Effector memory CD8-positive, alpha-beta T cell (primary cell): Measurements from ENCODE around the gene ADAT3.

Experiments used
- ATAC-seq: fragments of 150-1000 bp; cut with Tn5 transposase; replicated peaks from 2 replicates; pipeline ENCODE4 v1.10.0; 2021; ENCODE audit warnings: mild to moderate bottlenecking, moderate library complexity
- DNase-seq, 3 experiments: peaks; one replicate each; pipeline ENCODE4 v3.0.0; 2021
- H3K27ac Mint-ChIP-seq, 2 donors: one replicate each; pipeline ENCODE4 v1.8.0; 2022; ENCODE audit warnings: mild to moderate bottlenecking in 2 of 2, mixed read lengths in 2 of 2, moderate library complexity in 2 of 2
- H3K27me3 Mint-ChIP-seq, 2 donors: one replicate each; pipeline ENCODE4 v1.8.0; 2022; ENCODE audit warnings: mixed read lengths in 2 of 2
- H3K36me3 Mint-ChIP-seq: one replicate; pipeline ENCODE4 v1.8.0; 2022; ENCODE audit warnings: mild to moderate bottlenecking, moderate library complexity, mixed read lengths; ENCODE audit not compliant: insufficient read depth
- H3K4me1 Mint-ChIP-seq, 2 donors: one replicate each; pipeline ENCODE4 v1.8.0; 2022; ENCODE audit warnings: low read depth in 2 of 2, mixed read lengths in 2 of 2
- H3K4me3 Mint-ChIP-seq, 2 donors: one replicate each; pipeline ENCODE4 v1.8.0; 2022; ENCODE audit warnings: mild to moderate bottlenecking in 2 of 2, mixed read lengths in 2 of 2, moderate library complexity in 2 of 2
- H3K9me3 Mint-ChIP-seq, 2 donors: one replicate each; pipeline ENCODE4 v1.8.0; 2022; ENCODE audit warnings: mixed read lengths in 2 of 2

The ADAT3 gene

DNA sequence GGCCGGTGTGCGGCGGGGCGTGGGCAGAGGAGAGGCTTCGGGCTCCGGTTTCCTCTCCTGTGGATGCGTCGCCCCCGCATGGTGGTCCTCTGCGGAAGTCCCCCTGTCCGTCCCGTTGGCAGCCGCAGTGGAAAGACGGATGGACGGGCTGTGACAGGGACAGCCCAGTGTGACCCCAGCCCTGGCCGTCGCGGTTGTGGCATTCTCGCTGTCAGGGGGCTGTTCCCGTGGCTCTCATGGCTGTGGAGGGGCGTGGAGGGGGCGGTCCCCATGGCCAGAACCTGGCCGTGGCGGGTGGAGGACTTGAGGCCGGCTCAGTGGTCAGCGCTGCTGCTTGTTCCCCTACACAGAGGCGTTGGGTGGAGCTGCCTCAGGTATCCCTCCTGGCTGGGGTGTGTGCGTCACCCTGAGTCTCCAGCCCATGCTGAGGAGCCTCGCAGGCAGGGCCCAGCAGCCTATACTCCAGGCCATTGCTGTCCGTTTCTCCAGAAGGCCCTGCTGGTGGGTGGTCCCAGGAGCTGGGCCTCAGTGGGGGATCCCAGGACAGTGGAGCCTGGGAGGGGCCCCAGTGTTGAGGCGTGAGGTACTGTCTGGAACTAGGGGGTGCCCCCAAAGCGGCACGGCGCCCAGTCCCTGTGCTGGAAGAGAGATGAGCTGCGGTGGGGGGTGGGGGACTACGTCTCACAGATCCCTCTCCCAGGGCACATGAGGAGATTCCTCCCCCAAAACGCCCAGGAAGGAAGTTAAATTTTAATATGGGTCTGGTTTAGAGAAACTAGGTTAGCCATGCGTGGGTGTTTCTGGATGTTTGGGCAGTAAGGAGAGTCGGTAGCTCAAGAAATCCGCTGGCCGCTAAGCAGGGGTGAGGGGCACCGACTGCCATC lies 56.0 kb downstream of the ADAT3 start:
- peaks cover 59% of the 10 kb centered on the region for H3K36me3 Mint-ChIP-seq
- H3K4me3 Mint-ChIP-seq, result peak overlapping the region in 1 of 2 donors; percentile 42
- H3K27me3 Mint-ChIP-seq, result no peaks in the 10 kb centered on the region
- ATAC-seq, result peak; percentile 46
- peak overlapping the region; percentile 67 to 82 for H3K27ac Mint-ChIP-seq
- no peaks in the 10 kb centered on the region for H3K9me3 Mint-ChIP-seq
- peaks cover 21 to 37% of the 10 kb centered on the region in 2 donors for H3K4me1 Mint-ChIP-seq
- no peak for DNase-seq

DNA sequence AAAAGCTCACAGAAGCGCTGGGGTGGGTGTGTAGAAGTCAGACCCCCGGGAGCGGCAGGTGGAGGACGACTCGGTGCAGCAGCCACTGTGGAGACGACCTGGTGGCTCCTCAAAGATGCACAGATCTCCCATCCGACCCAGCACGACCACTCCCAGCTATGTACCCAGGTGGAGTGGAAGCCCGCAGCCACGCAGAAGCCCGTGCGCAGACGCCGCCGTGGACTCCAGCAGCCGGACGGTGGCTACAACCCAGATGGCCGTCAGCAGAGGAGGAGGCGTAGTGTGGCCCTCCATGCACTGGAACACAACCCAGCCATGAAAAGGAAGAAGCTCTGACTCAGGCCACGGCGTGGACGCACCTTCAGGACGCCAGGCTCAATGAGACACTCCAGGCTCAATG lies 57.5 kb downstream of the ADAT3 start:
- peaks cover 59% of the 10 kb centered on the region for H3K36me3 Mint-ChIP-seq
- no peaks in the 10 kb centered on the region for H3K9me3 Mint-ChIP-seq
- peaks cover 18 to 35% of the 10 kb centered on the region in 2 donors for H3K4me1 Mint-ChIP-seq
- ATAC-seq, result no peak
- no peak for DNase-seq
- no peaks in the 10 kb centered on the region for H3K27me3 Mint-ChIP-seq
- peak overlapping the region in 1 of 2 donors; percentile 82 for H3K27ac Mint-ChIP-seq
- no peak overlapping the region for H3K4me3 Mint-ChIP-seq
